GM18868 (cell line): ENCODE results near the gene TFPI.
A peak's percentile ranks its signal among the peaks of the same experiment; 100 is the strongest.
"Not testable (repeated sequence)": the region's sequence is repeated elsewhere in the genome, so short reads cannot be mapped to it uniquely, and the experiment has no call there.

Experiments used
- ATAC-seq: cut with Tn5 transposase; IDR thresholded peaks from one replicate; pipeline ENCODE4 v1.9.1; 2021; ENCODE audit warnings: mild to moderate bottlenecking, moderate library complexity; ENCODE audit not compliant: unreplicated experiment

TFPI gene

GRCh38 chr2:187554011-187554703 is at the start of gene TFPI:
TSS of gene TFPI (minus strand) at chr2:187554435. CDS start at chr2:187503768, 50,667 bp downstream.
- ATAC-seq, result peak; percentile 42

- no peak for ATAC-seq
These were observed 40.6 kb upstream of the TFPI start for GRCh38 chr2:187594801-187595200.

- no peak for ATAC-seq
These were observed 39.5 kb upstream of the TFPI start for GRCh38 chr2:187593697-187594096.

- no peak for ATAC-seq
These were observed 38.9 kb upstream of the TFPI start for GRCh38 chr2:187593098-187593497.

GRCh38 chr2:187590175-187590574 is 35.9 kb upstream of the TFPI start:
- ATAC-seq, result no peak

GRCh38 chr2:187586011-187586641 is 31.9 kb upstream of the TFPI start:
- ATAC-seq, result peak; percentile 60

GRCh38 chr2:187581125-187581896 is 27.1 kb upstream of the TFPI start:
- no peak for ATAC-seq

- peak; percentile 70 for ATAC-seq
These were observed 26.4 kb upstream of the TFPI start for GRCh38 chr2:187580462-187581124.

GRCh38 chr2:187577310-187577709 is 23.1 kb upstream of the TFPI start:
- no peak for ATAC-seq

- ATAC-seq, result no peak
These were observed 22.7 kb upstream of the TFPI start for GRCh38 chr2:187576906-187577305.

GRCh38 chr2:187575751-187576067 is 21.5 kb upstream of the TFPI start:
- ATAC-seq, result no peak

GRCh38 chr2:187574969-187575750 is 20.9 kb upstream of the TFPI start:
- ATAC-seq, result no peak

GRCh38 chr2:187573722-187574121 is 19.5 kb upstream of the TFPI start:
- ATAC-seq, result no peak

GRCh38 chr2:187571996-187572395 is 17.8 kb upstream of the TFPI start:
- not testable (repeated sequence) for ATAC-seq

GRCh38 chr2:187569571-187569970 is 15.3 kb upstream of the TFPI start:
- no peak for ATAC-seq

GRCh38 chr2:187569042-187569441 is 14.8 kb upstream of the TFPI start:
- no peak for ATAC-seq

GRCh38 chr2:187567126-187567525 is 12.9 kb upstream of the TFPI start:
- ATAC-seq, result no peak

GRCh38 chr2:187566712-187567111 is 12.5 kb upstream of the TFPI start:
- ATAC-seq, result no peak

GRCh38 chr2:187566266-187566665 is 12.0 kb upstream of the TFPI start:
- ATAC-seq, result no peak

- ATAC-seq, result not testable (repeated sequence)
These were observed 11.4 kb upstream of the TFPI start for GRCh38 chr2:187565618-187566017.

GRCh38 chr2:187556493-187556892 is 2.3 kb upstream of the TFPI start:
- not testable (repeated sequence) for ATAC-seq
